Ecto neural progenitor cell (in vitro differentiated cells): ENCODE data around the gene DNAJC12.
"Not testable (repeated sequence)": the region's sequence is repeated elsewhere in the genome, so short reads cannot be mapped to it uniquely, and the experiment has no call there.

ENCODE experiments used
- DNase-seq: peaks from one replicate; pipeline ENCODE4 v3.0.0-alpha.2; 2018; ENCODE audit warnings: low spot score

Gene DNAJC12

GRCh38 chr10:67790534-67791408, 47.2 kb downstream of the DNAJC12 start:
- DNase-seq, result no peak

- DNase-seq, result no peak
These were observed 48.2 kb downstream of the DNAJC12 start for GRCh38 chr10:67789769-67790168.

GRCh38 chr10:67788028-67788886, 49.7 kb downstream of the DNAJC12 start:
- peak; percentile 84 for DNase-seq

- no peak for DNase-seq
These were observed 52.9 kb downstream of the DNAJC12 start for GRCh38 chr10:67785098-67785497.

- no peak for DNase-seq
These were observed 53.5 kb downstream of the DNAJC12 start for GRCh38 chr10:67784474-67784873.

GRCh38 chr10:67783606-67784294, 54.2 kb downstream of the DNAJC12 start:
- DNase-seq, result no peak

- no peak for DNase-seq
These were observed 55.5 kb downstream of the DNAJC12 start for GRCh38 chr10:67782530-67782929.

GRCh38 chr10:67780759-67781538, 57.0 kb downstream of the DNAJC12 start:
- no peak for DNase-seq

GRCh38 chr10:67780204-67780621, 57.8 kb downstream of the DNAJC12 start:
- DNase-seq, result not testable (repeated sequence)

GRCh38 chr10:67779465-67780203, 58.4 kb downstream of the DNAJC12 start:
- DNase-seq, result peak; percentile 61

GRCh38 chr10:67776371-67776770, 61.6 kb downstream of the DNAJC12 start:
- no peak for DNase-seq

- no peak for DNase-seq
These were observed 62.7 kb downstream of the DNAJC12 start for GRCh38 chr10:67775279-67775678.

- DNase-seq, result no peak
These were observed 65.0 kb downstream of the DNAJC12 start for GRCh38 chr10:67772894-67773511.

GRCh38 chr10:67772151-67772550, 65.8 kb downstream of the DNAJC12 start:
- no peak for DNase-seq

- DNase-seq, result no peak
These were observed 66.8 kb downstream of the DNAJC12 start for GRCh38 chr10:67771200-67771599.

- no peak for DNase-seq
These were observed 67.5 kb downstream of the DNAJC12 start for GRCh38 chr10:67770537-67770936.

GRCh38 chr10:67767244-67767643, 70.7 kb downstream of the DNAJC12 start:
- DNase-seq, result no peak

- peak; percentile 98 for DNase-seq
These were observed 73.8 kb downstream of the DNAJC12 start for GRCh38 chr10:67764012-67764822.

GRCh38 chr10:67763499-67764011, 74.4 kb downstream of the DNAJC12 start:
- peak; percentile 80 for DNase-seq
